ENCODE results near the gene ADARB2. TPM values are rescaled to one million over a fixed set of nuclear protein-coding genes. Genes with fewer than 3 reads are reported as not detected.

Gene ADARB2
- total and polyA plus RNA-seq, 8 donors: 0.34 to 24.7 (median 3.2) TPM

DNA sequence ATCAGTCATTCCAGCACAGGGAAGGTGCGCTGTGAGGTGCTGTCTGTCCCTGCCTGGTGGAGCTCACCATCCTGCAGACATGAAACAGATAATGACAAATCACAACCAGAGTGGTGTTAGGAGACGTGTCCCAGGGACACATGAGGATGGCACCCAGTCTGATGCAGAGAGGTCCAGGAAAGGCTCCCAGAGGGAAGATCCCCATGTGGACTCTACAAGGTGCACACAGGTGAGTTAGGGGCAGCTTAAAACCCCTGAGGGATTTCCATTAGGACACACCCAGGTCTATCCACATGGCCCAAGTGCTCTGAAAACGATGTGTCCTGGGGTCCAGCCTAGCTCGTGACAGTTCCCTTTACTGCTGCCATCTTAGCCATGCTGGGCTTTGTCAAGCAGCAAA is 91.4 kb downstream of the ADARB2 start:
- Histone ChIP-seq H3K27ac (no peak overlapping the region), H3K36me3 (no peaks in the 10 kb centered on the region), H3K27me3 (peaks cover 0 to 4% (median 2%) of the 10 kb centered on the region in 4 donors), H3K4me1 (no peaks in the 10 kb centered on the region), H3K9me3 (no peaks in the 10 kb centered on the region), H3K4me3 (no peak overlapping the region)
- ATAC-seq (no peak), FAIRE-seq (no peak), DNase-seq (no peak)
- WGBS, 2 donors: 38 to 49% methylated on average over 4 of the region's 4 CpGs
- intact Hi-C loops (cut with DNase I): no loop called here
- TF ChIP-seq, protein P1, sequence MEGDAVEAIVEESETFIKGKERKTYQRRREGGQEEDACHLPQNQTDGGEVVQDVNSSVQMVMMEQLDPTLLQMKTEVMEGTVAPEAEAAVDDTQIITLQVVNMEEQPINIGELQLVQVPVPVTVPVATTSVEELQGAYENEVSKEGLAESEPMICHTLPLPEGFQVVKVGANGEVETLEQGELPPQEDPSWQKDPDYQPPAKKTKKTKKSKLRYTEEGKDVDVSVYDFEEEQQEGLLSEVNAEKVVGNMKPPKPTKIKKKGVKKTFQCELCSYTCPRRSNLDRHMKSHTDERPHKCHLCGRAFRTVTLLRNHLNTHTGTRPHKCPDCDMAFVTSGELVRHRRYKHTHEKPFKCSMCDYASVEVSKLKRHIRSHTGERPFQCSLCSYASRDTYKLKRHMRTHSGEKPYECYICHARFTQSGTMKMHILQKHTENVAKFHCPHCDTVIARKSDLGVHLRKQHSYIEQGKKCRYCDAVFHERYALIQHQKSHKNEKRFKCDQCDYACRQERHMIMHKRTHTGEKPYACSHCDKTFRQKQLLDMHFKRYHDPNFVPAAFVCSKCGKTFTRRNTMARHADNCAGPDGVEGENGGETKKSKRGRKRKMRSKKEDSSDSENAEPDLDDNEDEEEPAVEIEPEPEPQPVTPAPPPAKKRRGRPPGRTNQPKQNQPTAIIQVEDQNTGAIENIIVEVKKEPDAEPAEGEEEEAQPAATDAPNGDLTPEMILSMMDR (IDR thresholded peaks at IDR 0.05): no peak

DNA sequence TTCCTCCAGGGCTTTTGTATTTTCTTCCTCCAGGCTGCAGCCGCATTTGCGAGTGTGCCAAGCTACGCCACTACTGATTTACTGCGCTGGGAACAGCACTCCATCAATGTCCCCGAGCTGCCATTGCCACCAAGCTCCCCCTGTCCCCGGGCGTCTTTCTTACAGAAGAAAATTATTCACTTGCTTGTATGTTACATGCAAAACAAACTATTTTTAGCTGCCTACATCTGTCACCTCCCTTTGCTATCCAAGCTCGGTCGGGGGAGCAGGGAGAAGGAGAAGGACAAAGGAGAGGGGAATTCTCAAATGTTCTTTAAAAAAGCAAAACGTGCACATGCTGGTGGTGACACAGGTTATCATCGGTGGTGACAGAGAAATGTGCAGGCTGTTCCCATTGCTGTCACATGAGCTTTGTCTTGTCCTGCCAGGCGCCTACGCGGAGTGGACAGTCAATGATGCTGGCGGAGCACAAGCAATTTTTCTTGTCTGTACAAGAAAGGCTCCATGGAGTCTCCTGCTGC is 93.1 kb downstream of the ADARB2 start:
- 63 to 76% methylated on average over 15 of the region's 15 CpGs for WGBS, 2 donors
- FAIRE-seq (no peak), DNase-seq (no peak), ATAC-seq (no peak)
- H3K4me1 ChIP-seq: no peaks in the 10 kb centered on the region
- H3K36me3 ChIP-seq: no peaks in the 10 kb centered on the region
- intact Hi-C loops (cut with DNase I): no loop called here
- H3K9me3 ChIP-seq: no peaks in the 10 kb centered on the region
- no peak overlapping the region for H3K4me3 ChIP-seq
- H3K27me3 ChIP-seq: peaks cover 0 to 4% (median 2%) of the 10 kb centered on the region in 4 donors
- TF ChIP-seq, protein P1 (IDR thresholded peaks at IDR 0.05): no peak
- H3K27ac ChIP-seq: no peak overlapping the region

DNA sequence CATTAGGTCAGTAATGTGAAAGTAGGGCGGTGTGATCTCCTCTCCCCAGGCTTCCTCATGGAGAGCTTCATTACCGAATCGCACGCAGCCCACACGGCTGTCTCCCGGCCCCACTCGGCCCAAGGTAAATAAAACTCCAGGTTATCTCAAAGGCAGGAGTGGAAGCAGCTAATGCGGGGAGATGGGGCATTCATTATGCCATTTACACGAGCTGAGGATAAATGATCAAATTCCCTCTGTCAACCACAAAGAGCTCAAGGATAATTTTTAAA is 93.5 kb downstream of the ADARB2 start:
- peaks cover 0 to 4% (median 1%) of the 10 kb centered on the region in 4 donors for H3K27me3 ChIP-seq
- no peaks in the 10 kb centered on the region for H3K9me3 ChIP-seq
- FAIRE-seq: no peak
- H3K27ac ChIP-seq: no peak overlapping the region
- no peak overlapping the region for H3K4me3 ChIP-seq
- ATAC-seq: no peak
- intact Hi-C loops (cut with DNase I): no loop called here
- DNase-seq: no peak
- H3K36me3 ChIP-seq: no peaks in the 10 kb centered on the region
- TF ChIP-seq, protein P1 (IDR thresholded peaks at IDR 0.05): no peak
- H3K4me1 ChIP-seq: no peaks in the 10 kb centered on the region
- 43 to 45% methylated on average over 9 of the region's 9 CpGs for WGBS, 2 donors

DNA sequence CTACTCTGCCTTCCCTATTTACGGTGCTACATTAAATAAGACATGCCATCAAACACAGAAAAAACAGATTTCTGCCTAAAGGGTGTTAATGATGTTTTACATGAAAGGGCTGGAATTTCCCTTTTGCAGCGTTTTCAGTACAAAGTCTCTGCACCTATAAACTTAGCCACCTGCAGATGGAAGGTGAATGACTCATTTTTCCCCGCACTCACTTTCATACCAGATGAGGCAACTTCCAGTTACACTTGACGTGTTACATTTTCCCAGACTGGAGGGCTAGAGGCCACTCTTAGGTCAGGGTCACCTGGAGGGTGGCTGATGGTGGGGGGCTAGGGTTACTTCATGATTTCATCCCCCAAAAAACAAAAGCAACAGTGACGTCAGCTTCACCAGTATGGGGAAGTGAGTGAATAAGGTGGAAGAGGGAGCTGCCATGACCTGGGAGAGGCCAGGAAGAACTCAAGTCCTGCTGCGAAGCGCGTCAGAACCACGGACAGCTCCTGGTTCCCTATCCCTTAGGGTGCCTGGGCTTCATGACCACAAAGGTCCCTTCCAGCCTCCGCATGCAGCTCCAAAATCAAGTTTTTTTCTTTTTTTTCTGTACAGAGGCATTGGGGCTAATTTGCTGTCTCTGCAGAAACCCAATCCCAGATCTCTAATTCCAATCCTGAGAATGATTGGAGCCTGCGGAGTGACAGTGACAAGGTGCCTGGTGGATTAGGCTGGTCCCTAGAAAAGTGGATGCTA is 94.0 kb downstream of the ADARB2 start:
- FAIRE-seq: no peak
- TF ChIP-seq, protein P1 (IDR thresholded peaks at IDR 0.05): no peak

DNA sequence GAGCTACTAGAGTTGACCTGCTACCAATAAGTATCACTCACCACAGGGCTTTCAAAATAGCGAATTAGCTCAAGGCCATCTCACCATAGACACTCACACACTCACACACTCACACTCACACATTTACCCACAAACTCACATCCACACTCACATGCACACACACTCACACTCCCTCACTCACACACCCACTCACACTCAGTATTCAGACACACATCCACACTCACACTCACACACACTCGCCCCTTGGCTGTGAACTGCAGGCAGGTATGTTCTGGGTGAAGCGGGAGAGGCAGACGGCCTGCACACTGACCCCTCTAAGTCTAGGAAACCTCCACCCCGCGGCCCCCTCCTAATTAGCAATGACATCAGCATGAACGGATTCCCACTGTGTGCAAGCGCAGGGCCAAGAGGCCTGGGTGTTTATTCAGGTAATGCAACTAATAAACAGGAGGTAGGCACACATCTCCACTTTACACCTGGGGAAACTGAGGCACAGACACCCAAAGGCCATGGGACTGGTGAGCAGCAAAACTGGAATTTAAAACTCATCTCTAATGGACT is 94.6 kb downstream of the ADARB2 start:
- peaks cover 0 to 4% (median 0%) of the 10 kb centered on the region in 4 donors for H3K27me3 ChIP-seq
- no peak for ATAC-seq
- no peak overlapping the region for H3K4me3 ChIP-seq
- intact Hi-C loops (cut with DNase I): no loop called here
- no peak overlapping the region for H3K27ac ChIP-seq
- TF ChIP-seq, protein P1 (IDR thresholded peaks at IDR 0.05): no peak
- no peaks in the 10 kb centered on the region for H3K36me3 ChIP-seq
- H3K4me1 ChIP-seq: no peaks in the 10 kb centered on the region
- DNase-seq: no peak
- H3K9me3 ChIP-seq: no peaks in the 10 kb centered on the region
- 61 to 73% methylated on average over 8 of the region's 8 CpGs for WGBS, 2 donors
- no peak for FAIRE-seq

More for the DNA sequence above, 94.0 kb downstream of the ADARB2 start:
- DNase-seq (no peak), ATAC-seq (peak in 1 of 4 donors; percentile 47)
- Histone ChIP-seq H3K36me3 (no peaks in the 10 kb centered on the region), H3K4me1 (no peaks in the 10 kb centered on the region), H3K9me3 (no peaks in the 10 kb centered on the region), H3K27ac (no peak overlapping the region), H3K27me3 (peaks cover 0 to 4% (median 0%) of the 10 kb centered on the region in 4 donors), H3K4me3 (no peak overlapping the region)
- intact Hi-C loops (cut with DNase I): no loop called here
- WGBS, 2 donors: 43 to 49% methylated on average over 11 of the region's 11 CpGs
